ENCODE results near the gene ERC2.

- TF ChIP-seq CTCF (IDR thresholded peaks at IDR 0.05; ENCODE audit: extremely low read depth in 1 of 2, insufficient read depth in 1 of 2, low read depth in 1 of 2, low read length in 2 of 2) (no peak), POLR2A (IDR thresholded peaks at IDR 0.05; ENCODE audit: low read depth, low read length) (no peak)
Measured at GRCh38 chr3:55611121-55611520, 857.1 kb downstream of the ERC2 start.
